A172 (cell line): ENCODE data around the gene ANO7. TPM values are rescaled to one million over a fixed set of nuclear protein-coding genes. Genes with fewer than 3 reads are reported as not detected.
"Not testable (repeated sequence)": the region's sequence is repeated elsewhere in the genome, so short reads cannot be mapped to it uniquely, and the experiment has no call there.

Experiments
- DNase-seq: peaks from one replicate; pipeline ENCODE4 v3.0.0-alpha.2; 2015; ENCODE audit warnings: low spot score
- total RNA-seq: library from RNA; depleted of rRNA; stranded (reverse); fragments of >200 nt; shearing (Covaris generic); gene quantifications from 2 replicates; pipeline ENCODE4 v1.2.3, GENCODE V29; 2014

Gene ANO7
- total RNA-seq, 1 experiment from 2014 or later = 0.03 TPM

DNA sequence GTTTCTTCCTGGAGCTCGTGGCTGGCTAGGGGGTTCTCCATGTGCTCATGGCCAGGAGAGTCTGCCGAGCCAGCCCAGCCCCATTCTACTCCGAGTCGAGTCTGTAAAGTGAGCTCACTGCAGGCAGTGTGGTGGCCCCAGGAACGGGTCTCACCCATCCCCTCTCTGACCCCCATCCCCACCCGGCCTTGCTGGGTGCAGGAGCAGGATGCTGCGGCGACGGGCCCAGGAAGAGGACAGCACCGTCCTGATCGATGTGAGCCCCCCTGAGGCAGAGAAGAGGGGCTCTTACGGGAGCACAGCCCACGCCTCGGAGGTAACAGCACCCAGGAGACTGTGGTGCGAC is 1.4 kb downstream of the ANO7 start:
- no peak for DNase-seq

DNA sequence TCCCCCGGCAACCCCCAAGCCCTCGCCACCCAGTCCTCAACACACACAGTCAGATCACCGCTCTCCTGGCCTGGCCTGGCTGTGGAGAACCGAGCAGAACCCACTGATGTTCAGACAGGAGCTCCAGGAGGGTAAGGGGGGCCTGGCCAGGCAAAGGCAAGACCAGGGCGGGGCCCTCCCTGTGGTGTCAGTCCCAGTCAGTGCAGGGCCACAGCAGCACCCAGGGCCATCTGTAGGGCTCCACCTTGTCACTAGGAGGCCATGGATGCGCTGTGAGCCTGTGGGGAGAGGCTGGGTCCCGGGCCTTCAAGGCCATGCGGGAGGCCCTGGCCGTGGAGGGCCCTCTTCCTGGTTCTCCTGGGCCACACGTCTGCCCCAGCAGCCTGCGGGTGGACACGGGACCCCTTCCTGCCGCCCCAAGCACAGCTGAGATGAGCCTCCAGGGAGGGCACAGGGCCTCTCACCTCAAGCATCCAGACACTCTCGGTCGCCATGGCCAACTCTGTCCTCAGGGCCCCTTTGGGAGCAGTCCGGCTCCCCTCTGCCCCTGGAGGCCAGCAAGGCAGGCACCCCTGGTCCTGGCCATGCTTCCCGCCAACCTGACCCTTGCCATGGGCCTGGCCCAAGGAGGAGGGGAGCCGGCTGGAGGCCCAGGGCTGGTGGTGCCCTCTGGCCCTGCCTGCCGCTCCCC is 2.0 kb downstream of the ANO7 start:
- no peak for DNase-seq

DNA sequence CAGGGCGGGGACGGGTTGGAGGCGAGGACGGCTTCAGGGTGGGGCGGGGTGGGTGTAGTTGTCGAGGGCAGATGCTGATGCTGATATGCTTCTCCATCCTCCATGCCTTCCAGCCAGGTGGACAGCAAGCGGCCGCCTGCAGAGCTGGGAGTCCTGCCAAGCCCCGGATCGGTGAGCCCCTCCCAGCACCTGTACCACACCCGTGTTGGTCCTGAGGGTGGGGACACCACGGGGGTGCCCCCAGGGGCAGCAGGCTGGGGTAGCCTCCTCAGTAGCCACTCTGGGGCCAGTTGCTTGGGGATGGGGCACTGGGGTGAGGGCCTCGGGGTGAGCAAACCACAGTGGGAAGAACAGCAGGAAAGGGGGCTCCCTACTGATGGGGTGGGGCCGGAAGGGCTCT is 2.6 kb downstream of the ANO7 start:
- DNase-seq = no peak

GRCh38 chr2:241193271-241193670 is 4.8 kb downstream of the ANO7 start:
- DNase-seq = no peak

DNA sequence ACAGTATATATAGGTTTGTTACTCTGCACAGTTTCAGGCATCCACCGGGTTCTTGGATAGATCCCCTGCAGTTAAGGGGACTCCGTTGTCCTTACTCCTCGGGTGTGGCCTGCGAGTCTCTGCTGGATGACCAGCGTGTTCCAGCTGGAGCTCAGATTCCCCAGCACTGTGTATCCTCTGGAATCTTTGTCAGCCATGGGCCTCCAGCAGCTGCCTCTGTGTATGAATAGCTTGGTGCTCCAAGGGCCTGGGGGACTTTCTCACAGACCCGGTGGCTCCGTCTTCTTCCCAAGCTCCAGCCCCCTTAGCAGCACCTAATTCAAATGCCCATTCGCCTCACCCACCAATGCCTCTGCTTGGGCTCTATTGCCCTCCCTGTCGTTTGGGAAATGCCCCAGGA is 6.3 kb downstream of the ANO7 start:
- DNase-seq = no peak

GRCh38 chr2:241195506-241196130 is 7.1 kb downstream of the ANO7 start:
- DNase-seq = no peak

DNA sequence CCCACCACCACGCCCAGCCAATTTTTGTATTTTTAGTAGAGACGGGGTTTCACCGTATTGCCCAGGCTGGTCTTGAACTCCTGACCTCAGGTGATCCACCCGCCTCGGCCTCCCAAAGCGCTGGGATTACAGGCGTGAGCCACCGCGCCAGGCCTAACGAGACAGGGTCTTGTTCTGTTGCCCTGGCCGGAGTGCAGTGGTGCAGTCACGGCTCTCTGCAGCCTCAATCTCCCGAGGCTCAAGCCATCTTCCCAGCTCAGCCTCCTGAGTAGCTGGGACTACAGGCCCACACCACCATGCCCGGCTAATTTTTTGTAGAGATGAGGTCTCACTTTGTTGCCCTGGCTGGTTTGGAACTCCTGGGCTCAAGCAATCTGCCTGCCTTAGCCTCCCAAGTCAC is 8.8 kb downstream of the ANO7 start:
- not testable (repeated sequence) for DNase-seq

DNA sequence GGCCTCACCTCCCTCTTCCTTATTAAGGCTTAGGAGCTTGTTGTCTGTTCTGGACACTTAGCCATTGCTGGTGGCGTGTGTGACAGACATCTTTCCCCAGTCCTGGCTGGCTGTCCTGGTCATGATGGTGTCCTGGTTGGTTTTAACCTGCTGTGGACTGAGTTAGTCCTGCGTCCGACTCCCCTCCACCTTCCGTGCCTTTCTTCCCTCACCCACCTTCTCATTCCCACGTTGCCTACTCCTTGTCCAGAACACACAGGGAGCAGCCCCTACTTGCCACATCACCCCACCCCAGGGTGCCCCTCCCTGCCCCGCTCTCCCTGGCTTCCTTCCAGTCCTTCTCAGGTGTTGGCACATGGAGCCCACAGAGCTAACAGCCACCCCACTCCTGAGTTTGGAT is 9.5 kb downstream of the ANO7 start:
- DNase-seq = no peak

DNA sequence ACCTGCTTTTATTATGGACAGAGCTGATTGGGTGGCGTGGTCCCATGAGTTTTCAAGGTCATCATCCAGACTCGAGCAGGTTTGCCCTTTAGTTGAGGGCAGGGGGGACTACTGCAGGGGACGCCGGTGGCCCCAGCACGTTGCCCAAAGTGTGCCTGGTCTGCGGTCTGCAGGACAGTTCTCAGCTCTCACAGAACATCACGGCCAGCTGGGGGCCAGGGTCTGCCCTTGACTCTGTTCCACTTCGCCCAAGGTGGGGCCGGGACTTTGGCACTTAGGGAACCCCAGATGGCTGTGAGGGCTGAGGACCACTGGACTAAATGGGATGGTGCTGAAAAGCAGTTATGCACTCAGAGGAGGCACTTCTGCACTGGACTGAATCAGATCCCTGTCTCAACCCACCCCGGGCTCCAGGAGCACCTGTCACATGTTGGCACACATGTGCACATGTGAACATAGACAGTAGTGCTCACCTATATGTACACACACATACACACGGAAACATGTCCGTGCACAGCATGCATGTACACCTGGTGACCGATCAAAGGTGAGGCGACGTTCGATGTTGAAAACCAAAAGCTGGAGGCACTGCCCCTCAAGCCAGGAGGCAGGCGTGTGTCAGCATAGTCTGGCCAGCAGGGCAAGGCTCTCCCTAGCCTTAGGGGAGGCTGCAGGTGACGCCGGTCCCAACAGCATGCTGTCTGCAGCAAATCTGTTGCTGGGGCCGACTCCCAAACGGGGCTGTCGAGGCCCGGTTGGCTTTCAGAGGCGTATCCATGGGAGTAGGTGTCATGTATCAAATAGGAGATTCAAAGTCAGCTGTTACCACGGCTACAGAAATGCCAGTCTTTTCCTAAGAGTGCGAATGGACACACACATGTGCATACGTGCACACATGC is 10.2 kb downstream of the ANO7 start:
- no peak for DNase-seq

- no peak for DNase-seq
Measured at GRCh38 chr2:241199286-241199685, 10.8 kb downstream of the ANO7 start.

DNA sequence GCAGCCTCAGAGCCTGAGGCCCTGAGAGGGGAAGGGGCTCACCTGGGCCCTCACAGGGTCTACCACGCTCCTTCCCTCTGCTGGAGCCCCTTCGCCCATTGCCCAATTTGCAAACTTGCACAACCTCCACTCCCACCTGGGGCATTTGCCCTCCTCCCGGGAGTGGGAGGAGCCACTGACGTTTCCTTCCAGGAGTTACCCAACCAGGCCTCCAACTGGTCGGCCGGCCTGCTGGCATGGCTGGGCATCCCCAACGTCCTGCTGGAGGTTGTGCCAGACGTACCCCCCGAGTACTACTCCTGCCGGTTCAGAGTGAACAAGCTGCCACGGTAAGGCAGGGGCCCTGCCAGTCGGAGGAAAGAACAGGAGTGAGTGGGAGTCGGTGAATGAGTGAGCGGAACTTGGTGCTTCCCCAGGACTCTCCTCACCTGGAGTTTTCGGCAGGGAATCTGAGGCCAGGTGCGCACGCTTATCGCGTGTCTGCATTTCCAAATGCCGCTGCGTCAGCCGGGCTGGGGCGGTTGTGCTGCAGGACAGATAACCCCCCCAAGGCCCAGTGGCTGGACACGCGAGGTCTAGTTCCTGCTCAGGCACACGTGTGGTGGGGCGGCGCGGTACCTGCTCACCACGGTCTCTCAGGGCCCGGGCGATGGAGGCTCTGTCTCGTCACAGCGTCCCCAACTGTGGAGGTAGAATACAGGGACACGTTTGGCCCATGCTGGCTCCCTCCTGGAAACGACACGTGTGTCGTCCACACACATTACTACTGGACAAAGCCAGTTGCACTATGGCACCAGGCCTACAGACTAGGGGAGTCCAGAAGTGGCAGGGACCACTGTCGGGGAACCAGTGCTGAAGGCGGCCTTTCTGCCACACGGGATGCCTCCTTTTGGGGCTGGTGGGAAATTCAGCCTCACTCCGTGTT is 11.7 kb downstream of the ANO7 start:
- DNase-seq = no peak

GRCh38 chr2:241200822-241201395 is 12.4 kb downstream of the ANO7 start:
- no peak for DNase-seq

- no peak for DNase-seq
Measured at GRCh38 chr2:241201445-241202267, 13.2 kb downstream of the ANO7 start.

GRCh38 chr2:241202268-241202585 is 13.8 kb downstream of the ANO7 start:
- no peak for DNase-seq

GRCh38 chr2:241202681-241203080 is 14.2 kb downstream of the ANO7 start:
- DNase-seq = no peak

- no peak for DNase-seq
Measured at GRCh38 chr2:241203218-241204009, 14.9 kb downstream of the ANO7 start.

GRCh38 chr2:241204010-241204384 is 15.5 kb downstream of the ANO7 start:
- DNase-seq = no peak

DNA sequence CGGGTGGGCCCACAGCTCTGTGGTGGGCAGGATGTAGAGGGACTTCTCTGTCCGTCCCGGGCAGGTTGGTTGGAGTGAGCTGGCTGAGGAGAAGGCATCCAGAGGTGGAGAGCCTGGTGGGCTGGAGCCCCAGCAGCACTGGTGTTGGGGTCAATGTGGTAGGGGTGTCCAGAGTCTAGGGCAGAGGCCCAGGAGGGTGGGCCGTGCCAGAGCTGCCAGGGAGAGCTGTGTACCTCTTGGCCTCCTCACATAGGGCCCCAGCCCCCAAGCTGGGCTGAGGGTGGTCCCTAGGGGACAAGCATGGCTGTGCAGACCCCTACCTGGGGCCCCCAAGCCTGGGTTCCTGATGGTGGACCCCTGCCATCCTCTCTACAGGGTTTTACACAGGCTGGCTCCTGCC is 16.0 kb downstream of the ANO7 start:
- DNase-seq = no peak

DNA sequence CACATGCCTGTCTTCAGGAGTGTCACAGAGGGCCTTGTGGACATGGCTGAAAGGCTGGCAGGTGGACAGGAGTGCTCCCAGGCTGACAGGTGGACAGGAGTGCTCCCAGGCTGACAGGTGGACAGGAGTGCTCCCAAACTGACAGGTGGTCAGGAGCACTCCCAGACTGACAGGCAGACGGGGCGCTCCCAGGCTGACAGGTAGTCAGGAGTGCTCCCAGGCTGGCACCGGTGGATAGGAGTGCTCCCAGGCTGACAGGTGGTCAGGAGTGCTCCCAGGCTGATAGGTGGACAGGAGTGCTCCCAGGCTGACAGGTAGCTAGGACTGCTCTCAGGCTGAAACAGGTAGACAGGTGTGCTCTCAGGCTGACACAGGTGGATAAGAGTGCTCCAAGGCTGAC is 16.6 kb downstream of the ANO7 start:
- DNase-seq = no peak

- DNase-seq = no peak
Measured at GRCh38 chr2:241207151-241207550, 18.7 kb downstream of the ANO7 start.
